OCI-LY1 (cell line): ENCODE results near the gene ACBD3.

Experiments
- H2AFZ ChIP-seq: fragments of 200-600 bp; sonication (generic), shearing (Covaris generic); 2 replicates; pipeline ENCODE4 v1.6.0; 2014; ENCODE audit warnings: antibody characterized with exemption, mild to moderate bottlenecking, low read length
- H3F3A ChIP-seq: fragments of 200-600 bp; sonication (generic), shearing (Covaris generic); 2 replicates; pipeline ENCODE4 v1.6.0; 2014; ENCODE audit warnings: mild to moderate bottlenecking, antibody characterized with exemption, low read length, moderate library complexity; ENCODE audit not compliant: insufficient read depth
- H3K27ac ChIP-seq: fragments of 200-600 bp; sonication (generic); 2 replicates; pipeline ENCODE4 v1.5.1; 2014; ENCODE audit warnings: low read length, mixed run types, mild to moderate bottlenecking, low read depth; ENCODE audit not compliant: poor library complexity, severe bottlenecking
- H3K27me3 ChIP-seq: fragments of 200-600 bp; sonication (generic); 2 replicates; pipeline ENCODE4 v1.6.0; 2014; ENCODE audit warnings: antibody characterized with exemption, mild to moderate bottlenecking, low read length, moderate library complexity; ENCODE audit not compliant: insufficient read depth
- H3K36me3 ChIP-seq: fragments of 200-600 bp; sonication (generic); 2 replicates; pipeline ENCODE4 v1.6.1; 2014; ENCODE audit warnings: mild to moderate bottlenecking, antibody characterized with exemption, low read length, moderate library complexity, mixed read lengths; ENCODE audit not compliant: insufficient read depth
- H3K4me1 ChIP-seq: fragments of 200-600 bp; sonication (generic); 2 replicates; pipeline ENCODE4 v1.5.1; 2014; ENCODE audit warnings: mild to moderate bottlenecking, low read length, moderate library complexity; ENCODE audit not compliant: insufficient read depth, severe bottlenecking
- H3K4me2 ChIP-seq: fragments of 200-600 bp; sonication (generic), shearing (Covaris generic); 2 replicates; pipeline ENCODE4 v1.6.1; 2014; ENCODE audit warnings: low read length
- H3K4me3 ChIP-seq: fragments of 200-600 bp; sonication (generic); 2 replicates; pipeline ENCODE4 v1.5.1; 2014; ENCODE audit warnings: low read length, low read depth, mild to moderate bottlenecking, mixed read lengths; ENCODE audit not compliant: poor library complexity, severe bottlenecking
- H3K79me2 ChIP-seq: fragments of 200-600 bp; shearing (Covaris generic); 2 replicates; pipeline ENCODE4 v1.6.1; 2016; ENCODE audit warnings: mixed run types, low read length, mixed read lengths; ENCODE audit not compliant: insufficient read depth
- H3K9ac ChIP-seq: fragments of 200-600 bp; sonication (generic), shearing (Covaris generic); 2 replicates; pipeline ENCODE4 v1.6.1; 2014; ENCODE audit warnings: mild to moderate bottlenecking, low read length, mixed read lengths
- H3K9me2 ChIP-seq: fragments of 200-600 bp; sonication (generic), shearing (Covaris generic); 2 replicates; pipeline ENCODE4 v1.6.1; 2014; ENCODE audit warnings: low read depth, mild to moderate bottlenecking, low read length, mixed read lengths
- H3K9me3 ChIP-seq: fragments of 200-600 bp; shearing (Covaris generic); 2 replicates; pipeline ENCODE4 v1.6.1; 2014; ENCODE audit warnings: low read length, mixed read lengths
- H4K20me1 ChIP-seq: fragments of 200-600 bp; sonication (generic), shearing (Covaris generic); 2 replicates; pipeline ENCODE4 v1.6.0; 2016; ENCODE audit warnings: mild to moderate bottlenecking, low read length; ENCODE audit not compliant: insufficient read depth
- CTCF ChIP-seq: fragments of 200-600 bp; sonication (generic), shearing (Covaris generic); IDR thresholded peaks from 2 replicates; pipeline ENCODE4 v1.5.1; 2017; ENCODE audit warnings: mild to moderate bottlenecking, antibody characterized with exemption, low read length, moderate library complexity, mixed read lengths
- EZH2 ChIP-seq: fragments of 200-600 bp; sonication (generic), shearing (Covaris generic); IDR thresholded peaks from 2 replicates; pipeline ENCODE4 v1.8.0; 2017; ENCODE audit warnings: borderline replicate concordance, mixed run types, mild to moderate bottlenecking, antibody characterized with exemption, low read length, moderate library complexity, mixed read lengths

ACBD3 gene

GRCh38 chr1:226097866-226098625 lies 88.5 kb downstream of the ACBD3 start:
- no peaks in the 10 kb centered on the region for H3K79me2 ChIP-seq
- peaks cover 12% of the 10 kb centered on the region for H3K4me1 ChIP-seq
- no peaks in the 10 kb centered on the region for H3K9me3 ChIP-seq
- H3K9me2 ChIP-seq = no peaks in the 10 kb centered on the region
- no peaks in the 10 kb centered on the region for H3F3A ChIP-seq
- TF ChIP-seq EZH2 = no peak
- no peak for TF ChIP-seq CTCF
- H3K9ac ChIP-seq = no peak overlapping the region
- no peaks in the 10 kb centered on the region for H4K20me1 ChIP-seq
- H3K36me3 ChIP-seq = no peaks in the 10 kb centered on the region
- H2AFZ ChIP-seq = no peak overlapping the region
- H3K27me3 ChIP-seq = peaks cover 15% of the 10 kb centered on the region; the same call in 1 of the 2 replicates
- no peak overlapping the region for H3K4me2 ChIP-seq
- no peak overlapping the region for H3K4me3 ChIP-seq
- no peak overlapping the region for H3K27ac ChIP-seq

- Histone ChIP-seq H3K27me3 (peaks cover 19% of the 10 kb centered on the region; the same call in 1 of the 2 replicates), H3K9me3 (no peaks in the 10 kb centered on the region), H3K4me2 (no peak overlapping the region), H3K79me2 (no peaks in the 10 kb centered on the region), H3K4me3 (no peak overlapping the region), H3K36me3 (no peaks in the 10 kb centered on the region; the same call in 1 of the 2 replicates), H4K20me1 (no peaks in the 10 kb centered on the region), H3F3A (no peaks in the 10 kb centered on the region), H3K4me1 (peaks cover 4% of the 10 kb centered on the region), H3K9me2 (no peaks in the 10 kb centered on the region), H2AFZ (no peak overlapping the region), H3K9ac (no peak overlapping the region), H3K27ac (no peak overlapping the region)
- TF ChIP-seq EZH2 (no peak), CTCF (no peak)
Observed at GRCh38 chr1:226095286-226095685, 91.3 kb downstream of the ACBD3 start.
